ENCODE measurements around the gene ETS1.

DNA sequence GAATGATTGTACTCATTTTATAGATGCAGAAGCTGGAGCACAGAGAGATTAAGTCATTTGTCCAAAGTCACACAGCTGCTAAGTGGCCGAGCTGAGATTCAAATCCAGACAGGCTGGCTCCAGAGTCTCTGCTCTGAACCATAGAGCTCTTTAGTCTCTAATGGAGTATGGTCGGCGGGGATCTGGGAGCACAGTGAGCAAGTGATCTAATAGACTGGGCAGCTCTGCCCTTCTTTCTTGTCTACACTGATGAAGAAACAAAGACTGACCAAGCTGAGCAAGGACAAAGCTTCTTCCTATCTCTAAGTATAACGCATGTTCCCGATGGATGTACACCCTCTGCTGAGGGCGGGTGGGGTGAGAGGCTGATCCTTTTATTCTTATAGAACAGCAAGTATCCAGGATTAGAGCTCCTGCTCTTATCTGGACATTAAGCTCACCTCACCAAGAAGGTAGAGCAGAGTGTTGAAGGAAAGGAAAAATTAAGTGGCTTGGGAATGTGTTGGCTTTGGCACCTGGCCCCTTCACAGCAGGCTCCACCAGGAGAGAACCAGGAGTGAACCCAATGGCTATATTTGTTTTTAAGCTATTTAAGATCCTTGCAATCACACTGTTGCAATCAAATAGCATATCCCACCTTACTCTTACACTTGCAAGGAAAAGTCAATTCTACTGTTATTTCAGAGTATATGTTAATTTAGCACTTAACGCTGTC, 68.7 kb downstream of the ETS1 start:
- peak; percentile 2 for TF ChIP-seq POLR2AphosphoS5 (IDR thresholded peaks at IDR 0.05; ENCODE audit: low read depth, low read length)
- TF ChIP-seq, protein P1, sequence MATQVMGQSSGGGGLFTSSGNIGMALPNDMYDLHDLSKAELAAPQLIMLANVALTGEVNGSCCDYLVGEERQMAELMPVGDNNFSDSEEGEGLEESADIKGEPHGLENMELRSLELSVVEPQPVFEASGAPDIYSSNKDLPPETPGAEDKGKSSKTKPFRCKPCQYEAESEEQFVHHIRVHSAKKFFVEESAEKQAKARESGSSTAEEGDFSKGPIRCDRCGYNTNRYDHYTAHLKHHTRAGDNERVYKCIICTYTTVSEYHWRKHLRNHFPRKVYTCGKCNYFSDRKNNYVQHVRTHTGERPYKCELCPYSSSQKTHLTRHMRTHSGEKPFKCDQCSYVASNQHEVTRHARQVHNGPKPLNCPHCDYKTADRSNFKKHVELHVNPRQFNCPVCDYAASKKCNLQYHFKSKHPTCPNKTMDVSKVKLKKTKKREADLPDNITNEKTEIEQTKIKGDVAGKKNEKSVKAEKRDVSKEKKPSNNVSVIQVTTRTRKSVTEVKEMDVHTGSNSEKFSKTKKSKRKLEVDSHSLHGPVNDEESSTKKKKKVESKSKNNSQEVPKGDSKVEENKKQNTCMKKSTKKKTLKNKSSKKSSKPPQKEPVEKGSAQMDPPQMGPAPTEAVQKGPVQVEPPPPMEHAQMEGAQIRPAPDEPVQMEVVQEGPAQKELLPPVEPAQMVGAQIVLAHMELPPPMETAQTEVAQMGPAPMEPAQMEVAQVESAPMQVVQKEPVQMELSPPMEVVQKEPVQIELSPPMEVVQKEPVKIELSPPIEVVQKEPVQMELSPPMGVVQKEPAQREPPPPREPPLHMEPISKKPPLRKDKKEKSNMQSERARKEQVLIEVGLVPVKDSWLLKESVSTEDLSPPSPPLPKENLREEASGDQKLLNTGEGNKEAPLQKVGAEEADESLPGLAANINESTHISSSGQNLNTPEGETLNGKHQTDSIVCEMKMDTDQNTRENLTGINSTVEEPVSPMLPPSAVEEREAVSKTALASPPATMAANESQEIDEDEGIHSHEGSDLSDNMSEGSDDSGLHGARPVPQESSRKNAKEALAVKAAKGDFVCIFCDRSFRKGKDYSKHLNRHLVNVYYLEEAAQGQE (IDR thresholded peaks at IDR 0.05; ENCODE audit: insufficient read depth in 1 of 2, low read depth in 2 of 2, low read length in 2 of 2), result no peak
